Mammary epithelial cell (primary cell): ENCODE results near the gene SPON1.

Source experiments
- CTCF ChIP-seq, 2 donors: IDR thresholded peaks in 1 of 2; conservative IDR thresholded peaks in 1 of 2; 2 replicates each; pipeline ENCODE4 v1.5.1; 2011 to 2012; ENCODE audit warnings: inconsistent platforms in 2 of 2, low read length in 2 of 2, mild to moderate bottlenecking in 2 of 2, control low read depth in 1 of 2, low read depth in 1 of 2; ENCODE audit not compliant: insufficient read depth in 1 of 2; ENCODE audit errors: extremely low read depth in 1 of 2
- EZH2 ChIP-seq: IDR thresholded peaks from 2 replicates; pipeline ENCODE4 v1.6.1; 2012; ENCODE audit warnings: low read length, inconsistent platforms, borderline replicate concordance

- no peak for TF ChIP-seq CTCF (conservative IDR thresholded peaks at IDR 0.05 in 1 of 2, IDR thresholded peaks at IDR 0.05 in 1 of 2; ENCODE audit: extremely low read depth in 1 of 2, insufficient read depth in 1 of 2, low read depth in 1 of 2, low read length in 2 of 2)
- TF ChIP-seq EZH2, result no peak
Observed at GRCh38 chr11:14065681-14066080, 103.2 kb downstream of the SPON1 start.
